HL-60 (cell line): Measurements from ENCODE around the gene NET1.
A peak's percentile ranks its signal among the peaks of the same experiment; 100 is the strongest.

Experiments used
- DNase-seq, 2 experiments: peaks; one replicate each; pipeline ENCODE4 v3.0.0-alpha.2; 2010 to 2020; ENCODE audit warnings: low read depth in 1 of 2, low spot score in 1 of 2
- H3K27ac ChIP-seq: fragments of 250-450 bp; sonication (Bioruptor Pico); replicated peaks from 2 replicates; pipeline ENCODE4 v1.5.1; 2020; ENCODE audit warnings: mild to moderate bottlenecking, moderate library complexity
- H3K27me3 ChIP-seq: fragments of 250-450 bp; sonication (Bioruptor Pico); 2 replicates; pipeline ENCODE4 v1.5.1; 2021; ENCODE audit warnings: mild to moderate bottlenecking, moderate library complexity; ENCODE audit not compliant: insufficient read depth, poor library complexity, severe bottlenecking
- H3K4me3 ChIP-seq: replicated peaks from 2 replicates; pipeline ENCODE4 v1.5.1; 2011; ENCODE audit warnings: mild to moderate bottlenecking, control low read depth, low read length; ENCODE audit not compliant: insufficient read depth
- CTCF ChIP-seq: IDR thresholded peaks from one replicate; pipeline ENCODE4 v1.5.1; 2011; ENCODE audit warnings: low read length, control low read depth, inconsistent platforms; ENCODE audit not compliant: insufficient read depth
- GABPA ChIP-seq: IDR thresholded peaks from 2 replicates; pipeline ENCODE4 v1.6.1; 2012; ENCODE audit warnings: low read depth
- POLR2AphosphoS5 ChIP-seq: IDR thresholded peaks from 2 replicates; pipeline ENCODE4 v1.6.1; 2012; ENCODE audit warnings: low read depth
- SPI1 ChIP-seq: IDR thresholded peaks from 2 replicates; pipeline ENCODE4 v1.6.1; 2012; ENCODE audit warnings: low read depth, mild to moderate bottlenecking, borderline replicate concordance
- TF ChIP-seq, protein P1 (sequence below): IDR thresholded peaks from 2 replicates; pipeline ENCODE4 v1.6.1; 2012; ENCODE audit warnings: low read depth; ENCODE audit not compliant: insufficient replicate concordance

NET1 gene

DNA sequence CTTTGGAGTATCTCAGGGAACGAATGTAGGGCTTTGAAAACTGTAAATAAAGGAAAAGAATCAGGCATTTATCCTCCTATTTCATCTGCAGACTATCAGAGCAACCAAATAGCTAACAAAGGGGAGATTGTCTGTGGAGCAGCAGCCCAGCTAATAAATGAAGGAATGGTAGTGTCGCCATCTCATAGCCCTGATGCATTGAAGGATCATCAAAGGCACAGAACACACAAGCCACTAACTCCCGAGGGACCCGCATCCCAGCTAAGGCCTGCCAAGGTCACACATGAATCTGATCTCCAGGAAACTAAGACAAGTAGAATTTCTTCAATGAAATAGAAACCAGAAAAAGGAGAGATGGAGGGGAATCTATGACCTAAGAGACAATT, 48.8 kb downstream of the NET1 start:
- Histone ChIP-seq H3K27ac (no peak overlapping the region), H3K4me3 (no peak overlapping the region), H3K27me3 (no peaks in the 10 kb centered on the region)
- TF ChIP-seq SPI1 (no peak), GABPA (no peak), CTCF (no peak), POLR2AphosphoS5 (no peak)
- TF ChIP-seq, protein P1, sequence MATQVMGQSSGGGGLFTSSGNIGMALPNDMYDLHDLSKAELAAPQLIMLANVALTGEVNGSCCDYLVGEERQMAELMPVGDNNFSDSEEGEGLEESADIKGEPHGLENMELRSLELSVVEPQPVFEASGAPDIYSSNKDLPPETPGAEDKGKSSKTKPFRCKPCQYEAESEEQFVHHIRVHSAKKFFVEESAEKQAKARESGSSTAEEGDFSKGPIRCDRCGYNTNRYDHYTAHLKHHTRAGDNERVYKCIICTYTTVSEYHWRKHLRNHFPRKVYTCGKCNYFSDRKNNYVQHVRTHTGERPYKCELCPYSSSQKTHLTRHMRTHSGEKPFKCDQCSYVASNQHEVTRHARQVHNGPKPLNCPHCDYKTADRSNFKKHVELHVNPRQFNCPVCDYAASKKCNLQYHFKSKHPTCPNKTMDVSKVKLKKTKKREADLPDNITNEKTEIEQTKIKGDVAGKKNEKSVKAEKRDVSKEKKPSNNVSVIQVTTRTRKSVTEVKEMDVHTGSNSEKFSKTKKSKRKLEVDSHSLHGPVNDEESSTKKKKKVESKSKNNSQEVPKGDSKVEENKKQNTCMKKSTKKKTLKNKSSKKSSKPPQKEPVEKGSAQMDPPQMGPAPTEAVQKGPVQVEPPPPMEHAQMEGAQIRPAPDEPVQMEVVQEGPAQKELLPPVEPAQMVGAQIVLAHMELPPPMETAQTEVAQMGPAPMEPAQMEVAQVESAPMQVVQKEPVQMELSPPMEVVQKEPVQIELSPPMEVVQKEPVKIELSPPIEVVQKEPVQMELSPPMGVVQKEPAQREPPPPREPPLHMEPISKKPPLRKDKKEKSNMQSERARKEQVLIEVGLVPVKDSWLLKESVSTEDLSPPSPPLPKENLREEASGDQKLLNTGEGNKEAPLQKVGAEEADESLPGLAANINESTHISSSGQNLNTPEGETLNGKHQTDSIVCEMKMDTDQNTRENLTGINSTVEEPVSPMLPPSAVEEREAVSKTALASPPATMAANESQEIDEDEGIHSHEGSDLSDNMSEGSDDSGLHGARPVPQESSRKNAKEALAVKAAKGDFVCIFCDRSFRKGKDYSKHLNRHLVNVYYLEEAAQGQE, result no peak
- no peak for DNase-seq

GRCh38 chr10:5461914-5462840, 49.8 kb downstream of the NET1 start:
- no peaks in the 10 kb centered on the region for H3K27me3 ChIP-seq
- DNase-seq, result peak in 1 of 2 experiments; percentile 9
- TF ChIP-seq SPI1 (no peak), GABPA (no peak), CTCF (no peak), POLR2AphosphoS5 (no peak)
- TF ChIP-seq, protein P1, result no peak
- no peak overlapping the region for H3K27ac ChIP-seq
- H3K4me3 ChIP-seq, result no peak overlapping the region

DNA sequence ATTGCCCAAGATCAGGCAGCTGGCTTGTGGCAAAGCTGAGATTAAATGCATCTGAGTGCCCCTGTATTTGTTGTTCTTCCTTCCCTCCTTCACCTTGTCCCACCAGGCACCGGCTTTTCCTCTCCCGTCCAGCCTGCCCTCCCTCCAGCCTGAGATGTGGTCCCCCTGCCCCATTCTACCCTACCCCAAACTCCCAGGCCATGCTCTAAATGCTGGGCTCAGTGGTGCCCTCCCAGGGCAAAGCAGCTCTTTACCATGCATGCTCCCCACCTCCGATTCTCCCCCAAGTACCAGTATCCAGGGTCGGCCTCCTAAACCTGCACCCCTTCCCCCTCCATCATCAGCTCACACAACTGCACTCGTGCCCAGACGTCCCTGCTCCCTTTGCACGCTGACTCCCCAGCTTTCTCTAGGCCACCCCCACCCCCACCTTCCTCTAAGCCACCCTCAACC, 50.5 kb downstream of the NET1 start:
- Histone ChIP-seq H3K27me3 (no peaks in the 10 kb centered on the region), H3K27ac (no peak overlapping the region), H3K4me3 (no peak overlapping the region)
- no peak for DNase-seq
- TF ChIP-seq, protein P1, result no peak
- TF ChIP-seq POLR2AphosphoS5 (no peak), SPI1 (no peak), CTCF (no peak), GABPA (no peak)
